Cardiac muscle cell (in vitro differentiated cells and primary cell): ENCODE data around the gene C5. TPM values are rescaled to one million over a fixed set of nuclear protein-coding genes. Genes with fewer than 3 reads are reported as not detected.

Source experiments
- DNase-seq, 2 donors: peaks; one replicate each; pipeline versions ENCODE4 v3.0.0 to v3.0.0-alpha.2; 2010 to 2017; ENCODE audit warnings: low read depth in 1 of 2, low spot score in 1 of 2
- H3K27ac ChIP-seq: fragments of 200-600 bp; sonication (generic); 2 replicates; pipeline ENCODE4 v1.5.1; 2016
- H3K27me3 ChIP-seq: fragments of 200-600 bp; sonication (generic); 2 replicates; pipeline ENCODE4 v1.6.0; 2016; ENCODE audit warnings: control low read depth
- H3K36me3 ChIP-seq: fragments of 200-600 bp; sonication (generic); 2 replicates; pipeline ENCODE4 v1.5.1; 2016; ENCODE audit warnings: control low read depth
- H3K4me1 ChIP-seq: fragments of 200-600 bp; sonication (generic); 2 replicates; pipeline ENCODE4 v1.8.1; 2017; ENCODE audit warnings: low read depth, mild to moderate bottlenecking, mixed run types
- H3K4me3 ChIP-seq: fragments of 200-600 bp; sonication (generic); 2 replicates; pipeline ENCODE4 v1.5.1; 2016; ENCODE audit warnings: mild to moderate bottlenecking
- H3K9me3 ChIP-seq: fragments of 200-600 bp; sonication (generic); 2 replicates; pipeline ENCODE4 v1.5.1; 2017; ENCODE audit warnings: low read depth, mild to moderate bottlenecking, control low read depth
- polyA plus RNA-seq: library from polyadenylated mRNA; unstranded; fragments of >200 nt; fragmentation: Nextera tagmentation; extraction: Ambion mirVana; gene quantifications from 2 replicates; pipeline ENCODE4 v1.2.1, GENCODE V29; 2016
- total RNA-seq: library from RNA; depleted of rRNA; stranded (reverse); fragments of >200 nt; gene quantifications from 2 replicates; pipeline ENCODE4 v1.2.3, GENCODE V29; 2016
- TF ChIP-seq, protein P1 (sequence below): IDR thresholded peaks from 2 replicates; pipeline ENCODE4 v1.5.1; 2012; ENCODE audit warnings: low read depth, mild to moderate bottlenecking, low read length

The C5 gene
- total and polyA plus RNA-seq, 2 experiments from 2014 or later, result 0.55 to 1.3 TPM

DNA sequence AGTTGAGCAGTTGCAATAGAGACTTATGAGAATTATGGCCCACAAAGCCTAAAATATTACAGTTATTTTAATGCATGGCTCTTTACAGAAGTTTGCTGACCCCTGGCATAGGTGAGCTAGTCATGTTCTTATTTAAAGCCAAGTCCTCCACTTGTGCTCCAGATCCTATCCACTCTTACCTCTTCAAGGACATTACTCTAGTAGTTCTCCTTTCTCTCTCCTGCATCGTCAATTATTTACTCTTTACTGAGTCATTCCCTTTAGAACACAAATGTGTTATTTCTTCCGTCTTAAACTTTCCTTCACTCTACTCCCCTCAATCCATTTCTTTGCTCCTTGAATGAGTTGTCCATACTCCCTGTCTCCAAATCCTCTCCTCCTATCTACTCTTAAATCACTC lies 102.9 kb downstream of the C5 start:
- DNase-seq, result no peak
- H3K9me3 ChIP-seq, result no peaks in the 10 kb centered on the region
- H3K4me1 ChIP-seq, result no peaks in the 10 kb centered on the region
- H3K27ac ChIP-seq, result no peak overlapping the region
- TF ChIP-seq, protein P1, sequence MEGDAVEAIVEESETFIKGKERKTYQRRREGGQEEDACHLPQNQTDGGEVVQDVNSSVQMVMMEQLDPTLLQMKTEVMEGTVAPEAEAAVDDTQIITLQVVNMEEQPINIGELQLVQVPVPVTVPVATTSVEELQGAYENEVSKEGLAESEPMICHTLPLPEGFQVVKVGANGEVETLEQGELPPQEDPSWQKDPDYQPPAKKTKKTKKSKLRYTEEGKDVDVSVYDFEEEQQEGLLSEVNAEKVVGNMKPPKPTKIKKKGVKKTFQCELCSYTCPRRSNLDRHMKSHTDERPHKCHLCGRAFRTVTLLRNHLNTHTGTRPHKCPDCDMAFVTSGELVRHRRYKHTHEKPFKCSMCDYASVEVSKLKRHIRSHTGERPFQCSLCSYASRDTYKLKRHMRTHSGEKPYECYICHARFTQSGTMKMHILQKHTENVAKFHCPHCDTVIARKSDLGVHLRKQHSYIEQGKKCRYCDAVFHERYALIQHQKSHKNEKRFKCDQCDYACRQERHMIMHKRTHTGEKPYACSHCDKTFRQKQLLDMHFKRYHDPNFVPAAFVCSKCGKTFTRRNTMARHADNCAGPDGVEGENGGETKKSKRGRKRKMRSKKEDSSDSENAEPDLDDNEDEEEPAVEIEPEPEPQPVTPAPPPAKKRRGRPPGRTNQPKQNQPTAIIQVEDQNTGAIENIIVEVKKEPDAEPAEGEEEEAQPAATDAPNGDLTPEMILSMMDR, result no peak
- H3K27me3 ChIP-seq, result no peaks in the 10 kb centered on the region
- no peaks in the 10 kb centered on the region for H3K36me3 ChIP-seq
- no peak overlapping the region for H3K4me3 ChIP-seq

GRCh38 chr9:120946259-120946658 lies 103.8 kb downstream of the C5 start:
- Histone ChIP-seq H3K36me3 (no peaks in the 10 kb centered on the region), H3K27ac (no peak overlapping the region), H3K9me3 (no peaks in the 10 kb centered on the region), H3K4me3 (no peak overlapping the region), H3K4me1 (no peaks in the 10 kb centered on the region), H3K27me3 (no peaks in the 10 kb centered on the region)
- TF ChIP-seq, protein P1, result no peak
- DNase-seq, result peak in 1 of 2 donors; percentile 63

GRCh38 chr9:120944948-120945347 lies 105.1 kb downstream of the C5 start:
- H3K4me3 ChIP-seq, result no peak overlapping the region
- no peaks in the 10 kb centered on the region for H3K27me3 ChIP-seq
- no peaks in the 10 kb centered on the region for H3K4me1 ChIP-seq
- DNase-seq, result no peak
- H3K9me3 ChIP-seq, result no peaks in the 10 kb centered on the region
- TF ChIP-seq, protein P1, result no peak
- H3K36me3 ChIP-seq, result no peaks in the 10 kb centered on the region
- no peak overlapping the region for H3K27ac ChIP-seq

GRCh38 chr9:120944434-120944843 lies 105.6 kb downstream of the C5 start:
- Histone ChIP-seq H3K27ac (no peak overlapping the region), H3K9me3 (no peaks in the 10 kb centered on the region), H3K4me3 (no peak overlapping the region), H3K36me3 (no peaks in the 10 kb centered on the region), H3K27me3 (no peaks in the 10 kb centered on the region), H3K4me1 (no peaks in the 10 kb centered on the region)
- no peak for DNase-seq
- TF ChIP-seq, protein P1, result no peak

DNA sequence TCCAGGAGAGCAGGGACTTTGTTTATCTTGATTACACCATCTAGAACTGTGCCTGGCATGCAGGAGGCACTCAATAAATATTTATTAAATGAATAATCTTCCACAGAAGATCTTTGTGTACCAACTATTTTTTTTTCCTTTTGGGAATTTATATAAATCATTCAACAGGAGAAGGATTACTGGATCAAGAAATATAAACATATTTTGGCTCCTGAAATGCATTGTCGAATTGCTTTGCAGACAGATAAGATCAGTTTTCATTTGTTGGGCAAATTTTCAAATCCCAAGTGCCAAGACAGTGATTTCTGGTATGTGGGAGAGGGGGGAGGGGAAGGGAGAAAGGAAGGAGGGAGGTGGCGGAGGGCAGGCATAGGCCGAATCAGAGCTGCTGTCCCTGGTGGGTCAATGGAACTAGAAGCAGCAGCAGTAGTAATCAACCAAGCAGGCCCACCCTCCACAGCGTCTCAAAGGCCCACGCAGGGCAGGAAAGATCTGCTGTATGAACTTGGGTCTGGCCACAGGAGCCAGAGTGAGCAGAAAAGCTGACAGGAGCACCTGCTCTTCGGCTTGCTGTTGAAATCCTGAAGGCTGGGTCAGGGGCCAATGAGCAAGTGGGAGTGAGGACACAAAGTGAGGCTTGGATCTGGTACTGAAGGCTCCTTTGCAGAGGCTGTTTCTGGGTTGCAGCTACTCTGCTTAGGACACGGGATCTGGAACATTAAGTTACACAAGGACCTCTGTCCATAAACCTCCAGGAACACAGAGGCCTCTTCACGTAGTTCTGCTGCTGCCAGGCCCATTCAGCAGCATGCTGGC lies 107.7 kb downstream of the C5 start:
- TF ChIP-seq, protein P1, result no peak
- no peaks in the 10 kb centered on the region for H3K36me3 ChIP-seq
- H3K4me1 ChIP-seq, result peaks cover 5% of the 10 kb centered on the region
- H3K4me3 ChIP-seq, result no peak overlapping the region
- H3K27ac ChIP-seq, result no peak overlapping the region
- H3K9me3 ChIP-seq, result no peaks in the 10 kb centered on the region
- no peaks in the 10 kb centered on the region for H3K27me3 ChIP-seq
- peak in 1 of 2 donors; percentile 33 for DNase-seq
